ENCODE results near the gene GABBR2. TPM values are rescaled to one million over a fixed set of nuclear protein-coding genes. Genes with fewer than 3 reads are reported as not detected.

GABBR2 gene
- polyA plus RNA-seq, 1 donor: 0.69 TPM

DNA sequence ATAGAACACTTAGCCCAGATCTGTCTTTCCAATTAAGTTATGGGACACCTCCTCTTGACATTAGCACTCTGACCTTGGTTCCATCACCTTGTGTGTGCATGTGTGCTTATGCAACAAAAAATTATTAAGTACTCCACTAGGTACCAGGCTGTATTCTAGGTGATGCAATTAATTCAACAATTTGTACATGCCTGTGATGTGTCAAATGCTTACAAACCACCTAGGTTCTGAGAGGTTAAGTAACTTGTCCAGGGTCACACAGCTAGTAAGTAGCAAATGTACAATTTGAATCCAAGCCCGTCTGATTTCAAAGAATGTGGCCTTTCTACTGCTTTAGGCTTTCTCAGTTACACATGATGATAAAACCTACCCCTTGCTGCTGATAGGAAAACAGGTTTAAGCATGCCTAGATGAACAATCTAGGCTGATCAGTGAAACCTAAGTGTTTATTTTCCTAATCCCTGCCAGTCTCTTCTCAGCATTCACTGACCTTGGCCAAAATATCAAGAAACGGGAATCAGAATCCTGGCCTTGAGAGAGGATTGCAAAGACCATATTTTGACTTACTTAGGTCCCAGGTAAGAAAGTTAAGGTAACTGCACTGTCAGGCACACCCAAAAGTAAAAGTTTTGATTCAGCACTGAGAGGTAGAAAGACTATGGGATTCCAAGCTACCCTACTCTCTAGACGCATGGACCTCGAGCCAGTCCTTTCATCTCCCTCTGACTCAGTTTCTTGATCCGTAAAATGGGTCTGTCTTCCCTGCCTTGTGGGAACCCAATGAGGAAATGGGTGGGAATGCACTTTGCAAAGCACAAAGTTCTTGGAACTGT, 454.3 kb downstream of the GABBR2 start:
- Histone ChIP-seq H3K27me3 (ENCODE audit: control insufficient read depth, insufficient read depth, low read length) (no peaks in the 10 kb centered on the region), H3K27ac (ENCODE audit: low read length) (peak overlapping the region; percentile 98), H3K4me1 (ENCODE audit: control insufficient read depth, insufficient read depth, low read length) (peaks cover 20% of the 10 kb centered on the region), H3K9me3 (ENCODE audit: control insufficient read depth, low read depth, low read length) (no peaks in the 10 kb centered on the region), H3K4me3 (ENCODE audit: low read length) (peak overlapping the region; percentile 88), H3K36me3 (ENCODE audit: control insufficient read depth, insufficient read depth, low read length) (peaks cover 18% of the 10 kb centered on the region)
- DNase-seq: no peak
- no CpG with 5 or more reads among the region's 5 CpGs for WGBS (ENCODE audit: insufficient coverage, low lambda C conversion rate)

DNA sequence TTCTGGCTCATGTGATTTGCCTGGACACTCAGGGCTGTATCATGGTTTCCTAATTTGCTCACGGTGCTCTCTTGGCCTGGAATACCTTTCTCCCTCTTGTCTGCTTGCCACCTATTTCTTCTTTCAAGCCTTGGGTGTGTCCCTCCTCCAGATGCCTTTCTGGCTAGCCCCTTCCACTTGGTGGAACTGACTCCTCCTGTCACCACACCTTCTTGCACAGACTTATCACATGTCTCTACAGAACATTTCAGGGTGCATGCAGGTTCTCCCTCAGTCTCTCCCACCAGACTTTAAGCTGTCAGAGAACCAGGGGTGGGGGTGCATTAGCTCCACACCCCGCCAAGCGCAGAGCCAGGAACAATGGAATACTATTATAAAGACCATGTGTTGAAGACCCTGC, 455.2 kb downstream of the GABBR2 start:
- Histone ChIP-seq H3K36me3 (ENCODE audit: control insufficient read depth, insufficient read depth, low read length) (peaks cover 23% of the 10 kb centered on the region), H3K27ac (ENCODE audit: low read length) (no peak overlapping the region), H3K4me1 (ENCODE audit: control insufficient read depth, insufficient read depth, low read length) (peaks cover 27% of the 10 kb centered on the region), H3K4me3 (ENCODE audit: low read length) (peak overlapping the region; percentile 88), H3K9me3 (ENCODE audit: control insufficient read depth, low read depth, low read length) (no peaks in the 10 kb centered on the region), H3K27me3 (ENCODE audit: control insufficient read depth, insufficient read depth, low read length) (no peaks in the 10 kb centered on the region)
- DNase-seq: no peak
- 50% methylated on average over 1 of the region's 3 CpGs for WGBS (ENCODE audit: insufficient coverage, low lambda C conversion rate)

DNA sequence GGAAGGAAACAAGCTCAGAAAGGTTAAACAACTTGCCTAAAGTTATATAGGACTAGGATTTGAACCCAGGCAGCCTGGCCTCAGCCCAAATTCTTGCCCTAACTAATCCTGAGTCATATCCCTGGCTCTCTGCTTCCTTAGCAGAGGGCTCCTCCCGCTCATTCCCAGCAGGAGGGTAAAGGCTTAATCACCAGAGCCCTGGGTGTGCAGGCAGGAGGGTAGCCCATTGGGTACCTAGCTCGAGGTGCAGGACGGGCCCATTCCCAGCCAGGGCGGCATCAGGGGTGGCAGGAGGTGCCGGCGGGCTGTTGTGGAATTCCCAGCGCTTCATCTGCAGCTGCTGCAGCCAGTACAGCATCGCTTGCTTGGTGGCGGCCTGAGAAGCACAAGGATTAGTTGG, 457.2 kb downstream of the GABBR2 start:
- Histone ChIP-seq H3K4me1 (ENCODE audit: control insufficient read depth, insufficient read depth, low read length) (peaks cover 37% of the 10 kb centered on the region), H3K27ac (ENCODE audit: low read length) (no peak overlapping the region), H3K4me3 (ENCODE audit: low read length) (no peak overlapping the region), H3K36me3 (ENCODE audit: control insufficient read depth, insufficient read depth, low read length) (peaks cover 23% of the 10 kb centered on the region), H3K9me3 (ENCODE audit: control insufficient read depth, low read depth, low read length) (no peaks in the 10 kb centered on the region), H3K27me3 (ENCODE audit: control insufficient read depth, insufficient read depth, low read length) (no peaks in the 10 kb centered on the region)
- WGBS (ENCODE audit: insufficient coverage, low lambda C conversion rate): no CpG with 5 or more reads among the region's 9 CpGs
- DNase-seq: no peak

DNA sequence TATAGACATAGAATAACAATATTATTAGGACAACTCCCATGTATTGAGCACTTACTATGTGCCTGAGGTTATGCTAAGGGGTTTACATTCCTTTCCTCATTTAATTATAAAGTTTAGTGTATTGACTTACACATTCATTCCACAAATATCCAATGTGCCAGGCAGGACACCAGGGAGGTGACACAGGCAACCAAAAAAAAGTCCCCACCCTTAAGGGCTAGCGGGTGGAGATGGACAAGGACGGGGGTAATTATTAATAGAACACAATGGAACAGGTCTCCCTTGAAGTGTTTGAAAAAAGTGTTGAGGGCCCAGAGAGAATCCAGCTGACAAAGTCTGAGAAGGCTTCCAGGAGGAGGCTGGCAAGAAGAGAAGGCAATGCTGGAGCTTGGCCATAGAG, 459.0 kb downstream of the GABBR2 start:
- H3K4me3 ChIP-seq (ENCODE audit: low read length): no peak overlapping the region
- H3K27me3 ChIP-seq (ENCODE audit: control insufficient read depth, insufficient read depth, low read length): no peaks in the 10 kb centered on the region
- no peak for DNase-seq
- no CpG with 5 or more reads among the region's 2 CpGs for WGBS (ENCODE audit: insufficient coverage, low lambda C conversion rate)
- H3K27ac ChIP-seq (ENCODE audit: low read length): no peak overlapping the region
- peaks cover 39% of the 10 kb centered on the region for H3K4me1 ChIP-seq (ENCODE audit: control insufficient read depth, insufficient read depth, low read length)
- H3K9me3 ChIP-seq (ENCODE audit: control insufficient read depth, low read depth, low read length): no peaks in the 10 kb centered on the region
- peaks cover 23% of the 10 kb centered on the region for H3K36me3 ChIP-seq (ENCODE audit: control insufficient read depth, insufficient read depth, low read length)

DNA sequence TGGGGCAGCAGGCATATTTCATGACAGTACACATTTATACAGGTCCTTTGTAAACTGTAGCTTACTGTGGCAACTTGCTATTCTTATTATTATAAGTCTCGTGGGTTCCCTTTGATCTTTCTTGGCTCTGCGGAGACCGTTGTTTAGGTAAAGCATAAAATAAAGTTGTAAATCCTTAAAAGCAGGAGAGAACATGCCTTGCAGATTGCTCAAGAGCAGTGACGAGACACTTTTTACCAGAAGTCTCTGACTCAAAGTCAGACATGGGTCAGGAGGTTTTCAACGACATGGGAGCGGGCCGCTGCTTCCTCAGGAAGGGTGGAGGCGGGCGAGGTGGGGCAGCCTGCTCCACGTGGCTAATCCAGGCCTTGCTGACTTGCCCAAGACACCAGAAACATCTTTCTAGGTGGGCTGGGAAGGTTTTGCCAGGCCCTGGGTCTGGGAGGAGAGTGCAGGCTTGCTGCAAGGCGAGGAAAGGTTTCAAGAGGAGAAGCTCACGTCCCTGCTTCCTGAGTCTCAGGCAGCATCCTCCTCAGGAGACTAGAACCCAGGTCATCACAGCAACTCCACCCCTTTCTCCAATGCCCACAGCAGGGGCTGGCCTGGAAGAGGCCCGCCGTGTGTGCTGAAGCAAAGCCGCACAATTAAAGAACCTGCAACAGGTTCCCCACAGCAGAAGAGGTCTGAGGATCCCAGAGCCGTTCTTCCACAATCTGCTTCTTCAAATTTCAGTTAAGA, 459.8 kb downstream of the GABBR2 start:
- H3K36me3 ChIP-seq (ENCODE audit: control insufficient read depth, insufficient read depth, low read length): peaks cover 23% of the 10 kb centered on the region
- peak overlapping the region; percentile 81 for H3K27ac ChIP-seq (ENCODE audit: low read length)
- no peak overlapping the region for H3K4me3 ChIP-seq (ENCODE audit: low read length)
- no peaks in the 10 kb centered on the region for H3K27me3 ChIP-seq (ENCODE audit: control insufficient read depth, insufficient read depth, low read length)
- no CpG with 5 or more reads among the region's 16 CpGs for WGBS (ENCODE audit: insufficient coverage, low lambda C conversion rate)
- DNase-seq: peak; percentile 70 to 71
- no peaks in the 10 kb centered on the region for H3K9me3 ChIP-seq (ENCODE audit: control insufficient read depth, low read depth, low read length)
- H3K4me1 ChIP-seq (ENCODE audit: control insufficient read depth, insufficient read depth, low read length): peaks cover 34% of the 10 kb centered on the region

DNA sequence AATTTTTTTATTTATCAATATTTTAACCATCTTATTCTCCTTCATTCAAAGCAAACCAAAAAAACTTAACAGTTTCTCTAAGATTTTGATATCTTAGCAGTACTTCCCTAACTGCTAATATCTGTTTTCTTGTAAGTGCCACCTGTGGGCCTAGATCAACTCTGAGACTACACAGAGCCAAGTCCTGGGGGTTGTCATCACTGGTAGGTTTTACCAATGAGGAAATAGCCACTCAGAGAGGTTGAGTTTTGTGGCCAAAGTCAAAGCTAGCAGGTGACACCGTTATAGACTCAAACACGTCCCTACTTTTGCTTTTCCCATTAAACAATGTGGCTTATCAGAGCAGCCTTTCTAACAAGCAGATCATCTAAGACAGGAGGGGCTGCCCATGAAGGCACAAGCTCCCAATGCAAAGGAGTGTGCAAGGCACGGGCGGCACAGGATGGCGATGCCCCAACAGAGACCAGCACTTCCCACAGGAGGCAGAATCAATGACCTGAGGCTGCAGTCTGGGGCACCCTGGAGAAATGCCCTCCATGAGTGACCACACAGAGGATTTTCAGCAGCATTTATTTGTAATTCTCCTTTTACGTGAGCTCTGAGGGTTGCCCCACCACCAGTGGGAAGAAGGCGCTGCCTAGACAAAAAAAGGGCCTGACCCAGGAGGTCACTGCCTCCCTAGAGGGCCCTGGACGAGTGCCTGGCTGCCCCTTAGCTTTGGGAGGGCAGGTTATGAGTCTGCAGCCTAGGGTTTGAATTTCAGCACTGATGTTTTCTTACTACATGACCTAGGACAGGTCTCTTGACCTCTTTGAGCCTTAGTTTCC, 460.7 kb downstream of the GABBR2 start:
- 60% methylated on average over 1 of the region's 8 CpGs for WGBS (ENCODE audit: insufficient coverage, low lambda C conversion rate)
- no peak overlapping the region for H3K4me3 ChIP-seq (ENCODE audit: low read length)
- no peaks in the 10 kb centered on the region for H3K27me3 ChIP-seq (ENCODE audit: control insufficient read depth, insufficient read depth, low read length)
- H3K27ac ChIP-seq (ENCODE audit: low read length): peak overlapping the region; percentile 27
- H3K4me1 ChIP-seq (ENCODE audit: control insufficient read depth, insufficient read depth, low read length): peaks cover 30% of the 10 kb centered on the region
- DNase-seq: no peak
- no peaks in the 10 kb centered on the region for H3K9me3 ChIP-seq (ENCODE audit: control insufficient read depth, low read depth, low read length)
- H3K36me3 ChIP-seq (ENCODE audit: control insufficient read depth, insufficient read depth, low read length): peaks cover 26% of the 10 kb centered on the region

DNA sequence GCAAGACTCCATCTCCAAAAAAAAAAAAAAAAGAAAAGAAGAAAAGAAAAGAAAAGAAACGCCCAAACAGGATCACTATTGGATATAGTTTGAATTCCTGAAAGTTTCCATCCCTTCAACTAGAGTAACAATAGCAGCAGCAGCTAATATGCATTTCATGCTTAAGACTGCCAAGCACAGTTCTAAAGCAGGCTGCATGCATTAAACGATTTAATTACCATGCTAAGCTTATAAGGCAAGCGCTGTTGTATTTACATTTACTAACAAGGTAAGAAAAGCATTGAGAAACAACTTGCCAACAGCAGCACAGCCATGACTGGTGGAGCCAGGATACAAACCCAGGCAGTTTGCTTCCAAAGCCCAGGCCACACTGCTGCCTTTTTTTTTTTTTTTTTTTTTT, 466.3 kb downstream of the GABBR2 start:
- no peak overlapping the region for H3K4me3 ChIP-seq (ENCODE audit: low read length)
- H3K36me3 ChIP-seq (ENCODE audit: control insufficient read depth, insufficient read depth, low read length): peaks cover 7% of the 10 kb centered on the region
- no peak for DNase-seq
- peak overlapping the region; percentile 71 for H3K27ac ChIP-seq (ENCODE audit: low read length)
- peaks cover 12% of the 10 kb centered on the region for H3K4me1 ChIP-seq (ENCODE audit: control insufficient read depth, insufficient read depth, low read length)
- no peaks in the 10 kb centered on the region for H3K27me3 ChIP-seq (ENCODE audit: control insufficient read depth, insufficient read depth, low read length)
- 80% methylated on average over 1 of the region's 3 CpGs for WGBS (ENCODE audit: insufficient coverage, low lambda C conversion rate)
- no peaks in the 10 kb centered on the region for H3K9me3 ChIP-seq (ENCODE audit: control insufficient read depth, low read depth, low read length)

DNA sequence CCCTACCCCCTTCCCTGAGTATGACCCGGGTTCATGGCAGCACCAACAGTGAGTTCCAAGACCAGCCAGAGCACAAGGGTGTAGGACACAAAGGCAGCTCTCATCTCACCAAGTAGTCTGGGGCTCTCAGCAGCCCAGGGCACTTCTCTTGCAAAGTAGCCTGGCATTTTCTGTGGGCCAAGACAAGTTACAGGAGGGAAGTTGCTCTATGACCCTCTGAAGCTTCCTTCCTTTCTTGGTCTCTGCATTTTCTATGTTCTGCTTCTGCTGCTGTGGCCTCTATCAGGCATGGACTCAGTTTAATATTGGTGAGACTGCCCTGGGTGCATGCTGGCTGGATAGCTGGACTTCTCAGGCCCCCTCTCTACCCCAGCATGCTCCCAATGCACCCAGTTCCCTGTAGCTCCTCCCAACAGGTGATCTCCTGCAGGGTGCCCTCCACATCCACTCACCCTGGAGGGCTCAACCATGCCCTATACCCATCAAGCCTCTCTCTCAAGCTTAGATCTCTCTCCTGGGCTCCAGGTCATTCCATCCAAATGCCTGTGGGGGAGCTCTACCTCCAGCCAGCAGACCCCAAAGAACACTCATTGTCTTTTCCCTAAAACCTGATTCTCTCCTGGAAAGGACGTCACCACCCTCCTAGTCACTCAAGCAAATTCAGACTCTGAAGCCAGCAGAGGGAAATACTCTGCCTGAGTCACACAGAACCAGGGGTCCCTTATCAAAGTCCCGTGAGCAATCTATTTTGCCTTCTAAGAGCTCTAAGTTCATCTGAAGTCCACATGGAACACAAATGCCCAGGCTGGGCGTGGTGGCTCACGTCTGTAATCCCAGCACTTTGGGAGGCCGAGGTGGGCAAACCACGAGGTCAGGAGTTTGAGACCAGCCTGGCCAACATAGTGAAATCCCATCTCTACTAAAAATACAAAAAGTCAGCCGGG, 467.1 kb downstream of the GABBR2 start:
- peaks cover 17% of the 10 kb centered on the region for H3K4me1 ChIP-seq (ENCODE audit: control insufficient read depth, insufficient read depth, low read length)
- no CpG with 5 or more reads among the region's 8 CpGs for WGBS (ENCODE audit: insufficient coverage, low lambda C conversion rate)
- H3K4me3 ChIP-seq (ENCODE audit: low read length): no peak overlapping the region
- peak; percentile 76 to 78 for DNase-seq
- H3K27me3 ChIP-seq (ENCODE audit: control insufficient read depth, insufficient read depth, low read length): no peaks in the 10 kb centered on the region
- H3K9me3 ChIP-seq (ENCODE audit: control insufficient read depth, low read depth, low read length): no peaks in the 10 kb centered on the region
- peak overlapping the region; percentile 71 for H3K27ac ChIP-seq (ENCODE audit: low read length)
- peaks cover 7% of the 10 kb centered on the region for H3K36me3 ChIP-seq (ENCODE audit: control insufficient read depth, insufficient read depth, low read length)

DNA sequence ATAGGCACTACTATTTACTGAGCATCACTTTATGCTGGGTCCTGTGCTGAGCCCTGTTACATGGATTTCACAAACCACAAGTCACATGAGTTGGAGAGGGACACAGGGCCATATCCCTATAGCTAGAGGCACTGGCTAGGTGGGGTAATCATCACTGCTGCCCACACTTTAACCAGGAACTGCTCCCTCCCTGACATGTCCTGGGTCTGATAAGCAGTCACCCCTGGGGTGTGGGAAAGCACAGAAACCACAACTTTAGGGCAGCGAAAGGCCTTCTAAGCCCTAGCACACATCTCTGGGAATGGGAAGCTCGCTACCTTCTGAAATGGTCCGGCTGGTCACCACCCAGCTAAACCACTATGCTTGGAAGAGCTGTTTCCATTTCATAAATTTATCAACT, 468.3 kb downstream of the GABBR2 start:
- H3K36me3 ChIP-seq (ENCODE audit: control insufficient read depth, insufficient read depth, low read length): peaks cover 7% of the 10 kb centered on the region
- peak overlapping the region; percentile 18 for H3K27ac ChIP-seq (ENCODE audit: low read length)
- H3K27me3 ChIP-seq (ENCODE audit: control insufficient read depth, insufficient read depth, low read length): no peaks in the 10 kb centered on the region
- peak in 1 of 2 donors; percentile 45 for DNase-seq
- WGBS (ENCODE audit: insufficient coverage, low lambda C conversion rate): no CpG with 5 or more reads among the region's 3 CpGs
- peaks cover 23% of the 10 kb centered on the region for H3K4me1 ChIP-seq (ENCODE audit: control insufficient read depth, insufficient read depth, low read length)
- H3K9me3 ChIP-seq (ENCODE audit: control insufficient read depth, low read depth, low read length): no peaks in the 10 kb centered on the region
- H3K4me3 ChIP-seq (ENCODE audit: low read length): no peak overlapping the region
